Measurements from ENCODE around the gene CPEB3.

GRCh38 chr10:92219559-92219958 is 71.3 kb downstream of the CPEB3 start:
- no peak for TF ChIP-seq CTCF (IDR thresholded peaks at IDR 0.05)
- no peak for TF ChIP-seq REST (IDR thresholded peaks at IDR 0.05; ENCODE audit: insufficient read depth in 1 of 2, low read depth in 2 of 2, low read length in 1 of 2)
- no peak for TF ChIP-seq POLR2AphosphoS5 (IDR thresholded peaks at IDR 0.05; ENCODE audit: low read depth, low read length)
- no peak for TF ChIP-seq SIN3A (IDR thresholded peaks at IDR 0.05; ENCODE audit: borderline replicate concordance, insufficient read depth, low read depth, low read length)
